Panc1 (cell line): ENCODE results near the gene GBE1.

Experiments
- CTCF ChIP-seq: fragments of 450-650 bp; IDR thresholded peaks from 2 replicates; pipeline ENCODE4 v1.5.1; 2017; ENCODE audit warnings: mild to moderate bottlenecking
- POLR2AphosphoS5 ChIP-seq: IDR thresholded peaks from 2 replicates; pipeline ENCODE4 v1.6.1; 2012; ENCODE audit warnings: mild to moderate bottlenecking, low read depth, low read length, moderate library complexity
- REST ChIP-seq, 2 experiments: IDR thresholded peaks; 2 replicates each; pipeline ENCODE4 v1.6.1; 2011 to 2012; ENCODE audit warnings: low read depth in 2 of 2, control low read depth in 1 of 2, low read length in 1 of 2, mild to moderate bottlenecking in 1 of 2, moderate library complexity in 1 of 2; ENCODE audit not compliant: insufficient read depth in 1 of 2
- SIN3A ChIP-seq: IDR thresholded peaks from 2 replicates; pipeline ENCODE4 v1.6.1; 2012; ENCODE audit warnings: low read depth, mild to moderate bottlenecking, low read length, moderate library complexity, borderline replicate concordance; ENCODE audit not compliant: insufficient read depth
- TCF7L2 ChIP-seq: IDR thresholded peaks from 2 replicates; pipeline ENCODE4 v1.6.1; 2011; ENCODE audit warnings: mild to moderate bottlenecking, low read depth, low read length, inconsistent platforms

DNA sequence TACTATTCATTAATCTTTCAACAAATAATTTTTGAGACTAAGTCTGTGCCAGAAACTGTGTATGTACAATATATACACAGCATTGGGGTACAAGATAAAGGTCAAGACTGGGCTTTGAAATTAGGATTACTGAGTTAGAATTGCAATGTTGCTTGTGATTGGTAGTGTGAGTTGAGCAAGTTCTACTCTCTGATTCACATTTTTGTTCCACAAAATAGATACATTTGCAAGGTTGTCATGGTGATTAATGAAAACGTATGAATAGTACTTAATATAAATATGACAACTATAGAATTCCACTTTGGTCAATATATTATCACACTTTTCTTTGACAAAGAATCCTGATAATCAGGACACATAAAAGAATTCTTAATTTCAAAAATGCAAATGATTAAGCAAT, 314.6 kb downstream of the GBE1 start:
- TF ChIP-seq CTCF (no peak), REST (IDR thresholded peaks at IDR 0.05; ENCODE audit: insufficient read depth in 1 of 2, low read depth in 2 of 2, low read length in 1 of 2) (no peak), TCF7L2 (no peak), POLR2AphosphoS5 (no peak), SIN3A (no peak)
